Stimulated activated memory B cell treated with anti-CD40 and anti-IgM and Interleukin-4, amounts not matched to agents 10 μg/mL and 1 μg/mL and 100 μg/mL, for 72 hours (primary cell): ENCODE data around the gene SRSF10.
A peak's percentile ranks its signal among the peaks of the same experiment; 100 is the strongest.

ENCODE experiments used
- ATAC-seq: fragments of 150-1000 bp; cut with Tn5 transposase; 2 replicates; pipeline ENCODE4 v1.10.0; 2021
- H3K27ac Mint-ChIP-seq: one replicate; pipeline ENCODE4 v1.8.0; 2022; ENCODE audit warnings: mild to moderate bottlenecking, mixed read lengths
- H3K27me3 Mint-ChIP-seq: one replicate; pipeline ENCODE4 v1.8.0; 2022; ENCODE audit warnings: mixed read lengths
- H3K36me3 Mint-ChIP-seq: one replicate; pipeline ENCODE4 v1.8.0; 2022; ENCODE audit warnings: mixed read lengths
- H3K4me1 Mint-ChIP-seq: one replicate; pipeline ENCODE4 v1.8.0; 2022; ENCODE audit warnings: mixed read lengths
- H3K4me3 Mint-ChIP-seq: one replicate; pipeline ENCODE4 v1.8.0; 2022; ENCODE audit warnings: mild to moderate bottlenecking, moderate library complexity, mixed read lengths
- H3K9me3 Mint-ChIP-seq: one replicate; pipeline ENCODE4 v1.8.0; 2022; ENCODE audit warnings: mixed read lengths

SRSF10 gene

GRCh38 chr1:23936481-23937176, 43.5 kb downstream of the SRSF10 start:
- H3K27ac Mint-ChIP-seq: no peak overlapping the region
- H3K27me3 Mint-ChIP-seq: no peaks in the 10 kb centered on the region
- peaks cover 27% of the 10 kb centered on the region for H3K4me1 Mint-ChIP-seq
- H3K36me3 Mint-ChIP-seq: no peaks in the 10 kb centered on the region
- no peak for ATAC-seq
- H3K4me3 Mint-ChIP-seq: no peak overlapping the region
- H3K9me3 Mint-ChIP-seq: no peaks in the 10 kb centered on the region

- peak; percentile 64 for ATAC-seq
- H3K27me3 Mint-ChIP-seq: no peaks in the 10 kb centered on the region
- no peaks in the 10 kb centered on the region for H3K9me3 Mint-ChIP-seq
- H3K36me3 Mint-ChIP-seq: no peaks in the 10 kb centered on the region
- peak overlapping the region; percentile 80 for H3K27ac Mint-ChIP-seq
- H3K4me3 Mint-ChIP-seq: peak overlapping the region; percentile 23
- peaks cover 36% of the 10 kb centered on the region for H3K4me1 Mint-ChIP-seq
These were observed 48.6 kb downstream of the SRSF10 start for GRCh38 chr1:23931491-23931880.

- Mint-ChIP-seq H3K27ac (peak overlapping the region; percentile 80), H3K4me3 (peak overlapping the region; percentile 23), H3K27me3 (no peaks in the 10 kb centered on the region), H3K4me1 (peaks cover 40% of the 10 kb centered on the region), H3K36me3 (no peaks in the 10 kb centered on the region), H3K9me3 (no peaks in the 10 kb centered on the region)
- ATAC-seq: peak; percentile 84
These were observed 49.2 kb downstream of the SRSF10 start for GRCh38 chr1:23930861-23931490.

GRCh38 chr1:23930270-23930669, 49.9 kb downstream of the SRSF10 start:
- peak overlapping the region; percentile 80 for H3K27ac Mint-ChIP-seq
- H3K4me3 Mint-ChIP-seq: no peak overlapping the region
- H3K9me3 Mint-ChIP-seq: no peaks in the 10 kb centered on the region

GRCh38 chr1:23928789-23929188, 51.3 kb downstream of the SRSF10 start:
- no peak for ATAC-seq
- no peaks in the 10 kb centered on the region for H3K27me3 Mint-ChIP-seq
- no peak overlapping the region for H3K27ac Mint-ChIP-seq
- no peak overlapping the region for H3K4me3 Mint-ChIP-seq
- H3K4me1 Mint-ChIP-seq: peaks cover 38% of the 10 kb centered on the region
- H3K9me3 Mint-ChIP-seq: no peaks in the 10 kb centered on the region
- no peaks in the 10 kb centered on the region for H3K36me3 Mint-ChIP-seq

More at GRCh38 chr1:23930270-23930669, 49.9 kb downstream of the SRSF10 start:
- ATAC-seq: no peak
- Mint-ChIP-seq H3K27me3 (no peaks in the 10 kb centered on the region), H3K4me1 (peaks cover 40% of the 10 kb centered on the region), H3K36me3 (no peaks in the 10 kb centered on the region)

GRCh38 chr1:23927097-23927496, 53.0 kb downstream of the SRSF10 start:
- no peaks in the 10 kb centered on the region for H3K36me3 Mint-ChIP-seq
- ATAC-seq: no peak
- peaks cover 22% of the 10 kb centered on the region for H3K4me1 Mint-ChIP-seq
- H3K27me3 Mint-ChIP-seq: no peaks in the 10 kb centered on the region
- H3K9me3 Mint-ChIP-seq: no peaks in the 10 kb centered on the region
- peak overlapping the region; percentile 22 for H3K27ac Mint-ChIP-seq
- H3K4me3 Mint-ChIP-seq: no peak overlapping the region

GRCh38 chr1:23925279-23925678, 54.8 kb downstream of the SRSF10 start:
- Mint-ChIP-seq H3K36me3 (no peaks in the 10 kb centered on the region), H3K4me1 (peaks cover 5% of the 10 kb centered on the region), H3K9me3 (no peaks in the 10 kb centered on the region), H3K27me3 (no peaks in the 10 kb centered on the region), H3K27ac (peak overlapping the region; percentile 24), H3K4me3 (no peak overlapping the region)
- ATAC-seq: no peak

GRCh38 chr1:23924601-23925000, 55.5 kb downstream of the SRSF10 start:
- Mint-ChIP-seq H3K4me1 (peaks cover 9% of the 10 kb centered on the region), H3K27ac (peak overlapping the region; percentile 24), H3K27me3 (no peaks in the 10 kb centered on the region), H3K4me3 (no peak overlapping the region), H3K36me3 (no peaks in the 10 kb centered on the region), H3K9me3 (no peaks in the 10 kb centered on the region)
- ATAC-seq: no peak

- Mint-ChIP-seq H3K9me3 (no peaks in the 10 kb centered on the region), H3K36me3 (no peaks in the 10 kb centered on the region), H3K27me3 (no peaks in the 10 kb centered on the region), H3K4me1 (peaks cover 11% of the 10 kb centered on the region), H3K4me3 (no peak overlapping the region), H3K27ac (peak overlapping the region; percentile 13)
- ATAC-seq: no peak
These were observed 56.3 kb downstream of the SRSF10 start for GRCh38 chr1:23923592-23924499.

- Mint-ChIP-seq H3K4me1 (peaks cover 11% of the 10 kb centered on the region), H3K27ac (peak overlapping the region; percentile 37), H3K27me3 (no peaks in the 10 kb centered on the region), H3K9me3 (no peaks in the 10 kb centered on the region), H3K4me3 (no peak overlapping the region), H3K36me3 (no peaks in the 10 kb centered on the region)
- no peak for ATAC-seq
These were observed 57.7 kb downstream of the SRSF10 start for GRCh38 chr1:23922321-23922943.

- Mint-ChIP-seq H3K27ac (peak overlapping the region; percentile 91), H3K4me1 (peaks cover 54% of the 10 kb centered on the region), H3K36me3 (peaks cover 10% of the 10 kb centered on the region), H3K4me3 (no peak overlapping the region), H3K9me3 (no peaks in the 10 kb centered on the region), H3K27me3 (no peaks in the 10 kb centered on the region)
- ATAC-seq: peak; percentile 84
These were observed 63.7 kb downstream of the SRSF10 start for GRCh38 chr1:23916209-23917131.

- Mint-ChIP-seq H3K4me3 (no peak overlapping the region), H3K27ac (peak overlapping the region; percentile 91)
- ATAC-seq: no peak
These were observed 64.7 kb downstream of the SRSF10 start for GRCh38 chr1:23915466-23915865.

GRCh38 chr1:23914921-23915320, 65.2 kb downstream of the SRSF10 start:
- no peaks in the 10 kb centered on the region for H3K27me3 Mint-ChIP-seq
- H3K9me3 Mint-ChIP-seq: no peaks in the 10 kb centered on the region
- ATAC-seq: no peak
- H3K4me1 Mint-ChIP-seq: peaks cover 68% of the 10 kb centered on the region
- peak overlapping the region; percentile 91 for H3K27ac Mint-ChIP-seq
- peaks cover 24% of the 10 kb centered on the region for H3K36me3 Mint-ChIP-seq
- no peak overlapping the region for H3K4me3 Mint-ChIP-seq

More at GRCh38 chr1:23915466-23915865, 64.7 kb downstream of the SRSF10 start:
- Mint-ChIP-seq H3K36me3 (peaks cover 20% of the 10 kb centered on the region), H3K9me3 (no peaks in the 10 kb centered on the region), H3K27me3 (no peaks in the 10 kb centered on the region), H3K4me1 (peaks cover 64% of the 10 kb centered on the region)
